NCI-H1048 (cell line): ENCODE measurements around the gene NDRG3.
"Not testable (repeated sequence)": the region's sequence is repeated elsewhere in the genome, so short reads cannot be mapped to it uniquely, and the experiment has no call there.

ENCODE experiments used
- DNase-seq: peaks from one replicate; lab custom pipeline; 2025; lab: John Stamatoyannopoulos, UW

NDRG3 gene

GRCh38 chr20:36760647-36761046, 14.8 kb upstream of the NDRG3 start:
- no peak for DNase-seq

GRCh38 chr20:36758276-36758675, 12.4 kb upstream of the NDRG3 start:
- no peak for DNase-seq

- DNase-seq, result no peak
Measured at GRCh38 chr20:36756496-36756895, 10.6 kb upstream of the NDRG3 start.

GRCh38 chr20:36754656-36755222, 8.8 kb upstream of the NDRG3 start:
- DNase-seq, result no peak

- DNase-seq, result no peak
Measured at GRCh38 chr20:36752582-36752981, 6.7 kb upstream of the NDRG3 start.

- DNase-seq, result no peak
Measured at GRCh38 chr20:36745234-36745926, 510 bp downstream of the NDRG3 start.

- DNase-seq, result no peak
Measured at GRCh38 chr20:36744764-36745191, 1.1 kb downstream of the NDRG3 start.

GRCh38 chr20:36744243-36744642, 1.6 kb downstream of the NDRG3 start:
- no peak for DNase-seq

- DNase-seq, result no peak
Measured at GRCh38 chr20:36742558-36742957, 3.3 kb downstream of the NDRG3 start.

GRCh38 chr20:36741072-36741471, 4.8 kb downstream of the NDRG3 start:
- DNase-seq, result no peak

GRCh38 chr20:36737183-36737499, 8.7 kb downstream of the NDRG3 start:
- DNase-seq, result no peak

GRCh38 chr20:36736451-36737182, 9.3 kb downstream of the NDRG3 start:
- no peak for DNase-seq

GRCh38 chr20:36732456-36732855, 13.4 kb downstream of the NDRG3 start:
- DNase-seq, result no peak

GRCh38 chr20:36728986-36729385, 16.9 kb downstream of the NDRG3 start:
- no peak for DNase-seq

GRCh38 chr20:36726168-36726567, 19.7 kb downstream of the NDRG3 start:
- DNase-seq, result no peak

GRCh38 chr20:36720510-36720909, 25.4 kb downstream of the NDRG3 start:
- no peak for DNase-seq

- DNase-seq, result no peak
Measured at GRCh38 chr20:36717657-36718056, 28.2 kb downstream of the NDRG3 start.

- no peak for DNase-seq
Measured at GRCh38 chr20:36717021-36717420, 28.9 kb downstream of the NDRG3 start.

- DNase-seq, result no peak
Measured at GRCh38 chr20:36712775-36713174, 33.1 kb downstream of the NDRG3 start.

GRCh38 chr20:36709126-36709525, 36.8 kb downstream of the NDRG3 start:
- no peak for DNase-seq

GRCh38 chr20:36703530-36703929, 42.4 kb downstream of the NDRG3 start:
- DNase-seq, result no peak

GRCh38 chr20:36700438-36700837, 45.5 kb downstream of the NDRG3 start:
- no peak for DNase-seq

- not testable (repeated sequence) for DNase-seq
Measured at GRCh38 chr20:36695467-36695866, 50.4 kb downstream of the NDRG3 start.
